Naive B cell (primary cell): ENCODE results near the gene EFNA1. TPM values are rescaled to one million over a fixed set of nuclear protein-coding genes. Genes with fewer than 3 reads are reported as not detected.
"Not testable (repeated sequence)": the region's sequence is repeated elsewhere in the genome, so short reads cannot be mapped to it uniquely, and the experiment has no call there.

ENCODE experiments used
- ATAC-seq, 2 donors: fragments of 150-1000 bp; cut with Tn5 transposase; 2 replicates each; pipeline ENCODE4 v1.10.0; 2021; ENCODE audit warnings: low read depth in 2 of 2, mild to moderate bottlenecking in 2 of 2, moderate library complexity in 2 of 2
- DNase-seq: peaks from one replicate; pipeline ENCODE4 v3.0.0; 2022
- H3K27ac Mint-ChIP-seq, 6 donors: one replicate each; pipeline ENCODE4 v1.8.0; 2020 to 2022; ENCODE audit warnings: mild to moderate bottlenecking in 6 of 6, mixed read lengths in 6 of 6, moderate library complexity in 5 of 6, inconsistent platforms in 2 of 6
- H3K27me3 Mint-ChIP-seq, 3 donors: one replicate each; pipeline ENCODE4 v1.8.0; 2021 to 2022; ENCODE audit warnings: mixed read lengths in 3 of 3, mild to moderate bottlenecking in 1 of 3
- H3K36me3 Mint-ChIP-seq, 2 donors: one replicate each; pipeline ENCODE4 v1.8.0; 2020 to 2022; ENCODE audit warnings: mixed read lengths in 2 of 2, inconsistent platforms in 1 of 2, mild to moderate bottlenecking in 1 of 2
- H3K4me1 Mint-ChIP-seq, 3 donors: one replicate each; pipeline ENCODE4 v1.8.0; 2020 to 2022; ENCODE audit warnings: mixed read lengths in 3 of 3, inconsistent platforms in 1 of 3, mild to moderate bottlenecking in 1 of 3, moderate library complexity in 1 of 3
- H3K4me3 Mint-ChIP-seq, 8 donors: one replicate each; pipeline ENCODE4 v1.8.0; 2020 to 2022; ENCODE audit warnings: mild to moderate bottlenecking in 8 of 8, mixed read lengths in 8 of 8, moderate library complexity in 8 of 8, inconsistent platforms in 2 of 8
- H3K9me3 Mint-ChIP-seq, 7 donors: one replicate each; pipeline ENCODE4 v1.8.0; 2020 to 2022; ENCODE audit warnings: mixed read lengths in 7 of 7, mild to moderate bottlenecking in 5 of 7, inconsistent platforms in 2 of 7, moderate library complexity in 1 of 7
- polyA plus RNA-seq, 6 donors: library from polyadenylated mRNA; unstranded; fragments of 300-500 nt; fragmentation: Illumina TruSeq; gene quantifications; one replicate each; pipeline ENCODE4 v1.2.3, GENCODE V29; 2021; ENCODE audit warnings: low read depth in 6 of 6

Gene EFNA1
- polyA plus RNA-seq, 6 donors from 2014 or later, result 0.18 to 0.82 (median 0.56) TPM; not detected in 3

GRCh38 chr1:155104605-155105534 lies 22.8 kb upstream of the EFNA1 start:
- H3K9me3 Mint-ChIP-seq, result no peaks in the 10 kb centered on the region
- ATAC-seq (no peak), DNase-seq (no peak)
- no peaks in the 10 kb centered on the region for H3K36me3 Mint-ChIP-seq
- no peaks in the 10 kb centered on the region for H3K27me3 Mint-ChIP-seq
- H3K4me3 Mint-ChIP-seq, result no peak overlapping the region
- no peaks in the 10 kb centered on the region for H3K4me1 Mint-ChIP-seq
- H3K27ac Mint-ChIP-seq, result peak overlapping the region in 2 of 6 donors; percentile 45 to 64

GRCh38 chr1:155105604-155106011 lies 22.1 kb upstream of the EFNA1 start:
- no peaks in the 10 kb centered on the region for H3K36me3 Mint-ChIP-seq
- no peak for DNase-seq
- H3K27ac Mint-ChIP-seq, result no peak overlapping the region
- no peak for ATAC-seq
- H3K4me3 Mint-ChIP-seq, result no peak overlapping the region
- no peaks in the 10 kb centered on the region for H3K27me3 Mint-ChIP-seq
- no peaks in the 10 kb centered on the region for H3K9me3 Mint-ChIP-seq
- H3K4me1 Mint-ChIP-seq, result no peaks in the 10 kb centered on the region

DNA sequence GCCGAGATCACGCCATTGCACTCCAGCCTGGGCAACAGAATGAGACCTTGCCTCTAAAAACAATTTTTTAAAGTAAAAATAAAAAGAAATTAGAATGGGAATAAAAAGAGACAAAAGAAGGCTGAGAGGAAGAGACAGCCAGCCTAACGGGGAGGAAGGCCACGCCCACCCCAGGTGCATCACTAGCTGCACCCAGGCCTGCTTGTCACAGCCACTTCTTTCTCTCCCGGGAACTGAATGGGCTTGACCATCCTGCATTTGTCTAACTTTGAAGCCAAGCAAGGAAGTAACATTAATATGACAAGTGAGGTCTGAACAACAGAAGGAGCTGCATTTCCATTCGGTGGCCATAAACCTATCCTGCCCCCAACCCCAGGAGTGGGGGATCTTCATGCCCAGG lies 20.8 kb upstream of the EFNA1 start:
- H3K4me1 Mint-ChIP-seq, result no peaks in the 10 kb centered on the region
- DNase-seq, result no peak
- peaks cover 0 to 6% (median 0%) of the 10 kb centered on the region in 3 donors for H3K27me3 Mint-ChIP-seq
- H3K27ac Mint-ChIP-seq, result no peak overlapping the region
- no peaks in the 10 kb centered on the region for H3K9me3 Mint-ChIP-seq
- no peak overlapping the region for H3K4me3 Mint-ChIP-seq
- H3K36me3 Mint-ChIP-seq, result no peaks in the 10 kb centered on the region
- ATAC-seq, result no peak

DNA sequence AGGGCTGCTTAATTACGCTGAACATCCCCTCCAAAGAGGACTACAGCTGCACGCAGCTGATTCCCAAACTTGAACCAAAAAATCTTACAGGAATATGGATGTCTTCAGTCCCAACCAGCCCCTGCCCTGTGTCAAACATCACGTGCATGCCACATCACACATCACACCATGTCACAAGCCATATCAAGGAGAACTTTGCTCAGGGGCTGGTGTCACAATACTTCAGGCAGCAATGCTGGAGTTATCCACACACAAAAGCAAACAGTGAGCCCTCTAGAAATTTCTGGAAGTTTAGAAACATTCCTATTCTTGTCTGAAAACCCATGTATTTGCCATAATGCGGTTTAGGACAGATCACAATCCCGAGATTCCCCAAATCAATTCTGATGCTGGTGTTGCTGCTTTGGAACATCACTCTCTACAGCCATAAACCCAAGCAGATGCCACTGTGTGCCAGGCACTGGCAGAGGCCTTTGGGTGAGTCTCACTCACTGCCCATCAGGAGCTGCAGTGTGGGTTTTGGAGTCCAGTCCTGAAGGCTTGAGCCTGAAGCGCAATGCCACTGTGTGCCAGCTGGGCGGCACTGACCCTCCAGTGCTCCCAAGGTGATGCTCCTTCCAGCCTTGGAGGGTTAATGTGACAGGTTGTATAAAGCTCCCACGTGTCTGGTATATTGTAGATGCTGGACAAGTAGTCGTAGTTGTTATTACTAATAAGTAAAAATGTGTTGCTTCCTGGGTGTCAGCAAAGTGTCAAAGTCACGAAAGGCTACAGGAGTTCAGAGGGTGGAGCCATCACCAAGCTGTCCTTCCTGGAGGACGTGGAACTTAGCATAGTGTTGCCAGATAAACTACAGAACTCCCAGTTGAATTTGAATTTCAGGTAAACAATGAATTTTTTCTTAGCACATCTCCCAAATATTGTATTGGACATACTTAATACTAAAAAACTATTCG lies 20.1 kb upstream of the EFNA1 start:
- Mint-ChIP-seq H3K36me3 (no peaks in the 10 kb centered on the region), H3K27me3 (peaks cover 0 to 6% (median 0%) of the 10 kb centered on the region in 3 donors), H3K4me1 (no peaks in the 10 kb centered on the region), H3K4me3 (no peak overlapping the region), H3K27ac (peak overlapping the region in 1 of 6 donors; percentile 74), H3K9me3 (no peaks in the 10 kb centered on the region)
- no peak for DNase-seq
- ATAC-seq, result no peak

DNA sequence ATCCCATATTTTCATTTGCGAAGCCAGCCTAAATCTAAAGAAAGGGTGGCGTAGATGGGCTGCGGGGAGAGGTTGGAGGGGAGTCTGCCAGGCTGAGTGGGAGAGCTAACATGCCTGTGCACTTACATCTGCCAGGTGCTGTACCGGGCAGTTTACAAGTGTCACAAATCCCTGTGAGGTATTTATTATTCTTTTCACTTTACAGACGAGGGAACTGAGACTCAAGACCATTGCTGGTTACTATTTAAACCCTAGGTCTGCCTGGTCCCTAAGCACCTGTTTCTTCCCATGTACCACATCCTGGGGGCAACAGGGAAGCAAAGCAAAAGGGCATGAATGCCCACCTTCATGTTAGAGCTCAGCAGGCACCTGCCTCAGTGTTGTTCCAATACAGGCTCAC lies 19.4 kb upstream of the EFNA1 start:
- DNase-seq (no peak), ATAC-seq (no peak)
- Mint-ChIP-seq H3K27ac (no peak overlapping the region), H3K27me3 (peaks cover 0 to 6% (median 0%) of the 10 kb centered on the region in 3 donors), H3K4me3 (no peak overlapping the region), H3K4me1 (no peaks in the 10 kb centered on the region), H3K36me3 (no peaks in the 10 kb centered on the region), H3K9me3 (no peaks in the 10 kb centered on the region)

- Mint-ChIP-seq H3K4me3 (no peak overlapping the region), H3K4me1 (no peaks in the 10 kb centered on the region), H3K9me3 (no peaks in the 10 kb centered on the region), H3K27me3 (peaks cover 0 to 6% (median 0%) of the 10 kb centered on the region in 3 donors), H3K36me3 (no peaks in the 10 kb centered on the region), H3K27ac (peak overlapping the region in 1 of 6 donors; percentile 87)
- no peak for ATAC-seq
- no peak for DNase-seq
Observed at GRCh38 chr1:155110381-155110780, 17.3 kb upstream of the EFNA1 start.

DNA sequence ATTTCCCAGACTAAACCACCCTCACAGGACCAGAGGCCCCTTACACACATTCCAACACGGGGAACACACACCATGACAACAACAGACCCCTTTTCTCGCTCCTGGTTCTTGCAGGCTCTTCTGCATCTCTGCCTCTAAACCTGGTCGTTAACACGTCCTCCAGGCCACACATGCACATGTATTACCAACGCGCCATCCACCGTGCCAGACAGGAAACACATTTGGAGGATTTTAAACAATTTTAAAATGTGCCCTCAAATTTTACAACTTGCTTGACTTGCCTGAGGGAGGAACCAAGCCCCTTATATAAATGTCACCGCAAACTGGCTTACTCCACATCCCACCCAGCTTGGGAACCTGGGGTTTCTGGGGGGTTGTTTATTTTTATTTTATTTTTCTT lies 16.9 kb upstream of the EFNA1 start:
- DNase-seq, result no peak
- Mint-ChIP-seq H3K4me3 (no peak overlapping the region), H3K27me3 (peaks cover 0 to 6% (median 0%) of the 10 kb centered on the region in 3 donors), H3K9me3 (no peaks in the 10 kb centered on the region), H3K36me3 (no peaks in the 10 kb centered on the region), H3K27ac (no peak overlapping the region), H3K4me1 (no peaks in the 10 kb centered on the region)
- ATAC-seq, result no peak

DNA sequence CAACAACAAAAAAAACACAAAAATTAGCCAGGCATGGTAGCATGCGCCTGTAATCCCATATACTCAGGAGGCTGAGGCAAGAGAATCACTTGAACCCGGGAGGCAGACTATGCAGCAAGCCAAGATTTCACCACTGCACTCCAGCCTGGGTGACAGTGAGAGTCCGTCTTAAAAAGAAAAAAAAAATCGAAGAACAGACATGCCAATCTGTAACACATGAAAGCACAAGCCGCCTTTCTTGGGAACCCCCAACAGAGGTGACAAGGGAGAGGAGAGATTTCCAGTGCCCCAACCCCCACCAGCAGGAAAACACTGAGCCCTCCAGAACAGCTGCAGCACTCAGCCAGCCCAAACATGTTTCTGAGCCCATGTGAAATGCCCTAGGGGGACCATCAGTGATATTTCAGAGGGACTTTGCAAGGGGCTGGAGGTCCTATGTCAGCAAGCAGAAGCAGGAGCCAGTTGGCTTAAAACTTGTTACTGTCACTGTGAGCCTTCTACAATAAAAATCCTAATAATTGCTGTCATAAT lies 14.2 kb upstream of the EFNA1 start:
- no peak for ATAC-seq
- Mint-ChIP-seq H3K4me1 (no peaks in the 10 kb centered on the region), H3K36me3 (no peaks in the 10 kb centered on the region), H3K27ac (no peak overlapping the region), H3K9me3 (no peaks in the 10 kb centered on the region), H3K27me3 (peaks cover 0 to 23% (median 12%) of the 10 kb centered on the region in 3 donors), H3K4me3 (no peak overlapping the region)
- no peak for DNase-seq

GRCh38 chr1:155116113-155116764 lies 11.4 kb upstream of the EFNA1 start:
- peaks cover 0 to 28% (median 12%) of the 10 kb centered on the region in 3 donors for H3K27me3 Mint-ChIP-seq
- H3K4me1 Mint-ChIP-seq, result no peaks in the 10 kb centered on the region
- H3K4me3 Mint-ChIP-seq, result no peak overlapping the region
- peak overlapping the region in 1 of 6 donors; percentile 52 for H3K27ac Mint-ChIP-seq
- no peak for DNase-seq
- H3K36me3 Mint-ChIP-seq, result no peaks in the 10 kb centered on the region
- no peak for ATAC-seq
- H3K9me3 Mint-ChIP-seq, result no peaks in the 10 kb centered on the region

DNA sequence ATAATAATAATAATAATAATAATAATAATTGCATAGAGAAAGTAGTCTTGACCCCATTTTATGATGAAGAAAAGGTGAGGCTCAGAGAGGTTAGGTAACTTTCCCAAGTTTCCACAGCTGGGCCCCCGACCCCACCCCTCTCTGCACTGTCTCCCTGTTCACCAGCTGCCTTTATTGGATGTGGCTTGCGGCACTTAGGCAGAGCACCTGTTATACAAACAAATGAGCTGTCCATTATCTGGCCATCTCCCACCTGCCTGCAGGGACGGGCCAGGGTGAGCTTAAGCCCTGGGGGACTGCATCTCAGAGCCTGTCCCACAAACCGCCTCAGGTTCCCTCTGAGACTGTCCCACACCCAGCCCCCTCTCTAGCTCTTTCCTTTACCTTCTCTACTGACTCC lies 10.1 kb upstream of the EFNA1 start:
- H3K9me3 Mint-ChIP-seq, result no peaks in the 10 kb centered on the region
- no peaks in the 10 kb centered on the region for H3K4me1 Mint-ChIP-seq
- DNase-seq (no peak), ATAC-seq (no peak)
- H3K27me3 Mint-ChIP-seq, result peaks cover 0 to 23% (median 12%) of the 10 kb centered on the region in 3 donors
- H3K27ac Mint-ChIP-seq, result no peak overlapping the region
- no peak overlapping the region for H3K4me3 Mint-ChIP-seq
- H3K36me3 Mint-ChIP-seq, result no peaks in the 10 kb centered on the region

- H3K4me3 Mint-ChIP-seq, H3K36me3 Mint-ChIP-seq: not testable (repeated sequence)
Observed at GRCh38 chr1:155118090-155118489, 9.6 kb upstream of the EFNA1 start.

DNA sequence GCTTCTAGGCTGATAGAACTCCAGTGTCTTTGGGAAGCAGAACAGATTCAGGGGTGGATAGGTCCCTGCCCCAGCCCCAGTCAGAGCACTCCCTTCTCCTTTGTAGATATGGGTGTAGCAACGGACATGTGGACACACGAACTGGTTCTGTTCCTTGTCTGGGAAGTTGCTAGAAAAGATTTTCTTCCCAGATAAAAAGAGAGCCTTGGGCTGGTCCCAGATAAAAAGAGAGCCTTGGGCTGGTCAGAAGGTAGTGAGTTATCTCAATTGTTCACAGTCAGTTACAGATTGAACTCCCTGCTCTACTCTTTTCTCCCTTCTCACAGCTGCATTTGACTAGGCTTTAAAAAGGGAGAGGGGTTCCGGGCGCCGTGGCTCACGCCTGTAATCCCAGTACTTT lies 7.4 kb upstream of the EFNA1 start:
- Mint-ChIP-seq H3K27me3 (peaks cover 0 to 38% (median 12%) of the 10 kb centered on the region in 3 donors), H3K4me1 (no peaks in the 10 kb centered on the region), H3K36me3 (no peaks in the 10 kb centered on the region), H3K27ac (no peak overlapping the region), H3K4me3 (no peak overlapping the region), H3K9me3 (no peaks in the 10 kb centered on the region)
- ATAC-seq (no peak), DNase-seq (no peak)

More at GRCh38 chr1:155118090-155118489, 9.6 kb upstream of the EFNA1 start:
- H3K27ac Mint-ChIP-seq, ATAC-seq, H3K4me1 Mint-ChIP-seq, H3K9me3 Mint-ChIP-seq, DNase-seq: not testable (repeated sequence)
- H3K27me3 Mint-ChIP-seq, result peaks cover 0 to 23% (median 12%) of the 10 kb centered on the region in 3 donors

GRCh38 chr1:155121249-155121648 lies 6.4 kb upstream of the EFNA1 start:
- Mint-ChIP-seq H3K36me3 (no peaks in the 10 kb centered on the region), H3K27me3 (peaks cover 0 to 40% (median 8%) of the 10 kb centered on the region in 3 donors), H3K9me3 (no peaks in the 10 kb centered on the region), H3K4me1 (no peaks in the 10 kb centered on the region), H3K27ac (peak overlapping the region in 1 of 6 donors; percentile 63), H3K4me3 (no peak overlapping the region)
- no peak for DNase-seq
- no peak for ATAC-seq
